NCI-H526 treated with DMSO at 0.1 percent for 48 hours (cell line): Measurements from ENCODE around the gene SLC9A8.
"Not testable (repeated sequence)": the region's sequence is repeated elsewhere in the genome, so short reads cannot be mapped to it uniquely, and the experiment has no call there.

ENCODE experiments used
- DNase-seq: peaks from one replicate; lab custom pipeline; 2025; lab: John Stamatoyannopoulos, UW

The SLC9A8 gene

GRCh38 chr20:49850463-49851230 is 38.0 kb downstream of the SLC9A8 start:
- no peak for DNase-seq

GRCh38 chr20:49851231-49851705 is 38.6 kb downstream of the SLC9A8 start:
- no peak for DNase-seq

DNA sequence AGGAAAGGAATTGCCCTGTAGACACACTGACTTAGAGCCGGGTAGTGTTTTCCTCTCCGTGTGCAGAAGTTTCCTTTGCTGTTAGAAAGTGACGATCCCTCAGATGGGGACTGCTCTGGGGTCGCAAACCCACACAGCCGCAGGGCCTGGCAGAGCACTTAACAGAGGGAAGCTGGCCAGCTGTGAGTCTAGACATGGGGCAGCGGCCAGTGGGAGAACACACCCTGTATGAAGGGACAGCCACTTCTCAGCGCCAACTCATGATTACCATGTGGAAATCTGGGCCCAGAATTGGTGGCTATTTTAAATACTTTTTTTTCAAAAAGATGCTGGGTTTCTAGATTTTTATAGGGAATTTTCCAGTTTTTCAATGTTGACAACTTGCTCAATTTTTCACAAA is 39.4 kb downstream of the SLC9A8 start:
- DNase-seq = no peak

- no peak for DNase-seq
Observed at GRCh38 chr20:49852522-49853080, 40.0 kb downstream of the SLC9A8 start.

DNA sequence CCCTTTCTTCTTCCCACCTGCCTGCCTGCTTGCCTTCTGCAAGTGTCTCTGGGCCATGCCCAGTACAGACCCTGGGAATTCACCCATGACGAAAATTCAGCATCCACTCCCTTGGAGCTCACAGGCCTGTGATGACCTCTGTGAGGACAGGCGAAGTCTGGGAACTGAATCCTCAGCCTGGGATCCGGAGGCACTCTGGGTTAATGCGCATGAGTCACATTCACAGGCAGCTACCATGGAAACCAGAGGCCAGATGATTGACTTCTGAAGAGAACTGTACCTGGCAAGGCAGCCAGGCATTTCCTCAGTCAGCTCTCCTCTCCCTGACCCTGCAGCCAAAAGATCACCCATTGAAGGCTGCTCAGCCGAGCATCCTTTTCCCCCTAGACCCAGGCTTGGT is 41.0 kb downstream of the SLC9A8 start:
- no peak for DNase-seq

- no peak for DNase-seq
Observed at GRCh38 chr20:49854190-49854875, 41.7 kb downstream of the SLC9A8 start.

DNA sequence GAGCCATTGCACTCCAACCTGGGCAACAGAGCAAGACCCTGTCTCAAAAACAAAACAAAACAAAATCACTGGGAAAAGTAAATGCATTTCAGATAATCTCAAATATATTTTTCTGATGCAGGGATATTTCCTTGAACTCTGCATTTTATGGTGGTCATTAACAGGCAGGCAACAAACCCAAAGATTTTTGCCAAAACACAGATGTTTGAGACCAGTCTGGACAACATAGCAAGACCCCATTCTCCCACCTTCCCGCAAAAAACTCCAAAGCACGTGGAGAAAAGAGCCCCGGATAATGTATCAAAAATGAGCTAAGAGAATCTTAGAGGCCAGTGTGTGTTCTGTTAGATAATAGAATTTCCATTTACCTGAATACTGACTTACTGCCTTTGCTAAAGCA is 44.3 kb downstream of the SLC9A8 start:
- DNase-seq = no peak

DNA sequence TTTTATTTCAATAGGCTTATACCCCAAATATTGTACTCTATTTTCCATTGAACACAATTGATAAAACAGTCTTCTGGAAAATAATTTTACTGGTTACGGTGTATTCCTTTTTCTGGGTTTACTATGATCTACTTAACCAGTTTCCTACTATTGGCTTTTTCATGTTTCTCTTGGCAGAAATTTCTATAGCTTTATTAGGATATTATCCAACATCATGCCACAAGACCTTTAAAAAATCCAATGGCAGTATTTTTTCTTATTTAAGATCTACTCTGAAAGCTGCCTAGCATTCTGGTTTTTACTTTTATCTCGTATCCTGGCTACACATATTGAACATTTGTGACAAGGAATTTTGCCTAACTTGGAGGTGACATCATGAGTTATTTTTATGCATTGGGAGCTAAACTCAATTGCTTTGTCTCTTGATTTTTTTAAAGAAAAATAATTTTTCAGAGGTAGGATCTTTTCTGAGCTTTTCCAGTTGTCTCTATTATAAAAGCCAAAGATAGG is 45.5 kb downstream of the SLC9A8 start:
- DNase-seq = no peak

DNA sequence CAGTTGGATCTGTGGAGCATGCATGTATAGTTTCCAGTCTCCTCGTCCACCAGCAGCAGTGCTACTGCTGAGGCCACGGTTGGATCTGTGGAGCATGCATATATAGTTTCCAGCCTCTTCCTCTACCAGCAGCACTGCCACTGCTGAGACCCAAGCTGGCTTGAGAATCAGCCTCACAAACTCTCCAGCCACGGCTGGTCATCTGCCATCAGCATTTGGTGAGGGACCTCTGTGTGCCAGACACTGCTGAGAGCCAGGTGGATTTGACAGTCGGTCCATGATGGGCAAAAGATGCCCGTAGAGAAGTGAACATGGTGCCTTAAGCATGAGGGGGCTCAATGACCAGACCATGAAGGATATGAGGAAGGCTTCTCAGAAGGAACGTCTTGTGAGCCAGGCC is 46.4 kb downstream of the SLC9A8 start:
- no peak for DNase-seq

DNA sequence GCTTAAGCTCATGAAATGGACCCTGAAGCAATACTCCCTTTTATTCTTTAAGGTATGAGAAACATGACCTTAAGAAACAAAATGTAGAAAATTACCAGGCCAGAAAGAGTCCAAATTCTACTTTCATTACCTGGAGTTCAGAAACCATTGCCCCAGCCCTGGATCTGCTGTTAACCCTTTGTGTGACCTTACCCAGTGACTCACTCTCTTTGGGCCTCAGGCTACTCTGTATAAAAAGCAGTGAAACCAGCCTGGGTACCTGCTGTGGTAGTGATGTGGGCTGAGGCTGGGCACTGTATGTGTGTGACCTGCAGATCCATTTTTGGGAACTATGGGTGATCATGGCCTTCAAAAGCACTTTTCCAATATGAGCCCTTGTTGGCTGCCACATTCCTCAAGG is 47.2 kb downstream of the SLC9A8 start:
- DNase-seq = no peak

- DNase-seq = not testable (repeated sequence)
Observed at GRCh38 chr20:49861232-49861631, 48.6 kb downstream of the SLC9A8 start.

GRCh38 chr20:49862607-49863200 is 50.1 kb downstream of the SLC9A8 start:
- DNase-seq = no peak

- DNase-seq = no peak
Observed at GRCh38 chr20:49863666-49864065, 51.0 kb downstream of the SLC9A8 start.

DNA sequence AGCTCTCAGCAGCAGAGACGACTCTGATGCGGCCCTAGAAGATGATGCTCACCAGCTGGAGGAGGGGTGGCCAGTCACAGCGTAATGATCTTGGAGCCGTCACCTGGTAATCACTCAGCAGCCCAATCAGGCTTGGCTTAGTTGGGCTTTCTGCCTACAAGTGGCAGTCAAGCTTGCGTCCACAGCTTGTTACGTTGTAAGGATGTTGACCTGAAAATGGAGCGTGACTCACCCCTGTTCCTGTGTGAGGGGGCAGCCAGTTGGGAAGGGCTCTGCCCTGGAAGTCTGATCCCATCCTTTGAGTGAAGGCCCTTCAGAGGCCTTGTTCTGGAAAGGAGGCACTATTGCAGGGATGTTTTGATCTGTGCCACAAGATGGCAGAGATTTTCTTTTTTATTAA is 52.9 kb downstream of the SLC9A8 start:
- no peak for DNase-seq

- no peak for DNase-seq
Observed at GRCh38 chr20:49866051-49866450, 53.4 kb downstream of the SLC9A8 start.

DNA sequence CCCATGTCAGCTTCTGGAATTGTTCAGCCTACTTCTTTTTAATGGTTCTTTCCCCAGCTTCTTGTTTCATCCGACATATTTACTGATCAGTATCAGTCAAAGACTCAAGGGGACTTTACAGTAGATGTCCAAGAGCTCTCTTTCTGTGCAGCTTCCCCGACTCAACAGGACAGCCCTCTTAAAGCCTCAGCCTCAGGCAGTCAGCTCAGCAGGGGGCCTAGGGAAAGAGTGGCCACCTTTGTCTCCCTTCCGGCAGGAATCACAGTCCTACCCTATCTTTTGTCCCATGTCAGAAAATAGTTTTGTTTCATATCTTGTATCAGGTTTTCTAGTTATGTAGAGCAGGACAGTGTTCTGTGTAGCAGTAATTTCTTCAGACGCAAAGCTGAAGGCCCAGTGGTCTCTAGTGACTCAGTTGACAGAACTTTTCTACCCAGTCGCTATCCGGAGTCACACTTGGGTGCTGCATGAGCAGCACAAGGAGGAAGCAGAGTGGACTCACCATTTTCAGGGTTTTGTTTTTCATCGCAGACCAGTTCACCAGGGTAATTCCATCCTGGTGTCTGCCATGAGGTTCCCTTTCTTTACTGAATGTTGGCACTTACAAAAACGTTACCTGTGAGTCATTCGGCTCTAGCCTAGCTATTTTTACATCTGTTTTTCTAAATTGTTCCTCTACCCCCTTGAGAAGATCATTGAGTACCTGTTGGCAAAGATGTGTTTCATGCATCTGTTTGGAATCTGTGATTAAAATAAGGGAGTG is 55.0 kb downstream of the SLC9A8 start:
- DNase-seq = no peak

DNA sequence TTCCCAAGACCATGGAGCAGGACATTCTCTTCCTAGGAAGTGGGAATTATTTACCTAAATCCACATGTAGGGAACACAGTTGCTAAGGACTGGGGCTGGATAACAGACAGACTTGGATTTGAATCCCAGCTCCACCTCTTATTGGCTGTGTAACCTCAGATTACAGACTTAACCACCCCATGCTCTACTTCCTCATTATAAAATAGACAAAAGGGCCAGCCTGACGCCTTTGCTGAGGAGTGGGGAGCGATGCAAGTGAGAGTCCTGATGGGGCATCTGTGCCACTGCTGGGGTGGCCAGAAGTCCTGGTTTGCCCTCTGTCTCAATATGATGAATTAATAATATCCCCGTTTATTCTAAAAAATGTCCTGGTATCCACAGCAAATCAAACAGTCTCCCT is 55.9 kb downstream of the SLC9A8 start:
- DNase-seq = no peak

- no peak for DNase-seq
Observed at GRCh38 chr20:49868964-49869363, 56.3 kb downstream of the SLC9A8 start.

GRCh38 chr20:49870261-49870660 is 57.6 kb downstream of the SLC9A8 start:
- no peak for DNase-seq

DNA sequence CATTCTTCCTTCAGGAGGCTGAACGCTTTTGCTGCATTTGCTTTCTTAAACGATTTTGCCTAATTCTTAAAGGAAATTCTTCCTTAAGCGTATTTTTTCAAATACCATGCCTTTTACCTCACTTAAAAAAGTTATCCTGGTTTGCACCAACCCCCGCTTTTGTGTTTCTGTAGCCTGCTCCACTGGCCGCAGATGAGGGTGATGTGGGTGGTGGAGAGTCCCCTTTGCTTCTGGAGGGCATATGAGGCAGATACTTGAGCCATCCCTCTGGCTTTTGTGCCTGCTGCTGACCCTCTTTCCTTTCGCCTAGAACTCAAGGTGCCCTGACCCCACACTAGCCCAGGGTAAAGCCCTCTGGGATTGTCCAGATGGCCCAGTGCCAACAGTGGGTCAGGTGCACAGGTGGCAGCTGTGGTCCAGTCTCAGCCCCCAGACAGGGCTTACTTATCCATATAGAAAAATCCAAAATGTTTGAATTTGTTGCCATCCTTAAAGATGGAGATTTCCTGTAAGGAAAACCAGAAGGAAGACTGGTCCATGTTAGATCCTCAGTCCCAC is 58.8 kb downstream of the SLC9A8 start:
- DNase-seq = no peak

DNA sequence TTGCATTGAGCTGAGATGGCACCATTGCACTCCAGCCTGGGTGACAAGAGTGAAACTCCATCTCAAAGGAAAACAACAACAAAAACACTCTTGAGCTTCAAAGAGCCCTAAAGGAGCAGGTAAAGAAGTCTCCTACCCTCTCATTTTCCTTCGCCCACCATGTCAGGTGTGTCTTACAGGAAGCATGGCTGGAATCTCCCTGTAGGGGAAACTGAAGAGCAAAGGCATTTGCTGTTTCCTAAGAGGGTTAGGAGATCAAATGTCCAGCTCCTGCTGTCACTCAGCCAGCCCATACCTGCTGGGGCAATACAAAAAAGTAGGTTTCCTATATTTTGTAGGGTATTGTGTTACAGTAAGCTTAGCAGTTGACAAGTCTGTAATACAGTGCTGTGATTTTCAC is 59.4 kb downstream of the SLC9A8 start:
- no peak for DNase-seq

DNA sequence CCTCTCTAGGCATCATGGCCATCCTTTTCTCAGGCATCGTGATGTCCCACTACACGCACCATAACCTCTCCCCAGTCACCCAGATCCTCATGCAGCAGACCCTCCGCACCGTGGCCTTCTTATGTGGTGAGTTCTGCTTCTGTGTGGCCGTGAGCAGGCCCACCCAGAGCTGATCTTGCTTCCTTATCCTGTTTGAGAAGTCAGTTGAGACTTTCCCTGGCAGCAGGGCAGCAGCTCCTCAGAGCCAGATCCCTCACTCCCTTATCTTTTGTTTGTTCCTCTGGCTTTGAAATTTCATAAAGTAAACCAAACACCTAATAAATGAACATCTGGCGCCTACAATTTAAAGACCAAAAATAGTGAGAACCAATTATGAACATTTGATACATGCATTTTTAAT is 62.1 kb downstream of the SLC9A8 start:
- DNase-seq = no peak
